ENCODE results near the gene MFRP. TPM values are rescaled to one million over a fixed set of nuclear protein-coding genes. Genes with fewer than 3 reads are reported as not detected.

The MFRP gene
- total RNA-seq, 1 donor from 2014 or later, result not detected

DNA sequence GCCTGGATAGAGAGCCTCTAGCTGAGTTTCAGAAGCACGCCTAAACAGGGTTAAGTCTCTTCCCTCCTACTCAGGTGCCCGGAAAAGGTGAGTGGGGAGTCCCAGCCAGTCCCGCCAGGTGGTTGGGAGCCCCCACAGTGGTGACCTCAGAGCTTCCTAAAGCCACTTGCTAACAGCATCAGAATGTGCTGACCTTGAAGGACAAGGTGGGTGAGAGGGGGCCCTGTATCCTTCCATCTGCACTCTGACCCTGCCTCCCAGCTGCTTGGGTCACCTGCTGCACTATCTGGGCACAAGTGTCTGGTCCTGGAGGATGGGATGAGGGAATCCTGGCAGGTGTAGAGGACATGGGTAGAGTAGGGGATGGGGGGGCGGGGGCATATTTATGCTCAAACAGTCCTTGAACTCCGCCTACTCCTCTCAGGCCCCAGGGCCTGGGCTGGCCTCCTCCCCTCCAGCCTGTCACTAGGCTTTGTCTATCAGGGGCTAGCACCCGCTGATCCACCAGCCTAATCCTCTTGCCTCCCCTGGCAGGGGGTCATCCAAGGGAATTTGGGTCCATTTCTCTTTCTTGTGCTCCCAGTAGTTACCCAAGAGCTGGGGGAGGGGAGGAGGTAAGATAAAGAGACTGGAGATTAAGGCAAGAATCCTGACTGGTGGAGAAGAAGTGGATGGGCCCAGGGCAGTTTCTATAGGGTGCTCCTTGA is 31.6 kb upstream of the MFRP start:
- peak; percentile 38 for DNase-seq
- H3K9me3 ChIP-seq, result no peaks in the 10 kb centered on the region
- H3K27me3 ChIP-seq, result no peaks in the 10 kb centered on the region
- H3K27ac ChIP-seq, result no peak overlapping the region
- ATAC-seq, result no peak
- intact Hi-C loops (cut with DNase I), result no loop called here
- no peaks in the 10 kb centered on the region for H3K36me3 ChIP-seq
- TF ChIP-seq, protein P1, sequence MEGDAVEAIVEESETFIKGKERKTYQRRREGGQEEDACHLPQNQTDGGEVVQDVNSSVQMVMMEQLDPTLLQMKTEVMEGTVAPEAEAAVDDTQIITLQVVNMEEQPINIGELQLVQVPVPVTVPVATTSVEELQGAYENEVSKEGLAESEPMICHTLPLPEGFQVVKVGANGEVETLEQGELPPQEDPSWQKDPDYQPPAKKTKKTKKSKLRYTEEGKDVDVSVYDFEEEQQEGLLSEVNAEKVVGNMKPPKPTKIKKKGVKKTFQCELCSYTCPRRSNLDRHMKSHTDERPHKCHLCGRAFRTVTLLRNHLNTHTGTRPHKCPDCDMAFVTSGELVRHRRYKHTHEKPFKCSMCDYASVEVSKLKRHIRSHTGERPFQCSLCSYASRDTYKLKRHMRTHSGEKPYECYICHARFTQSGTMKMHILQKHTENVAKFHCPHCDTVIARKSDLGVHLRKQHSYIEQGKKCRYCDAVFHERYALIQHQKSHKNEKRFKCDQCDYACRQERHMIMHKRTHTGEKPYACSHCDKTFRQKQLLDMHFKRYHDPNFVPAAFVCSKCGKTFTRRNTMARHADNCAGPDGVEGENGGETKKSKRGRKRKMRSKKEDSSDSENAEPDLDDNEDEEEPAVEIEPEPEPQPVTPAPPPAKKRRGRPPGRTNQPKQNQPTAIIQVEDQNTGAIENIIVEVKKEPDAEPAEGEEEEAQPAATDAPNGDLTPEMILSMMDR (IDR thresholded peaks at IDR 0.05), result no peak
- H3K4me1 ChIP-seq, result peaks cover 31% of the 10 kb centered on the region
- no peak overlapping the region for H3K4me3 ChIP-seq

DNA sequence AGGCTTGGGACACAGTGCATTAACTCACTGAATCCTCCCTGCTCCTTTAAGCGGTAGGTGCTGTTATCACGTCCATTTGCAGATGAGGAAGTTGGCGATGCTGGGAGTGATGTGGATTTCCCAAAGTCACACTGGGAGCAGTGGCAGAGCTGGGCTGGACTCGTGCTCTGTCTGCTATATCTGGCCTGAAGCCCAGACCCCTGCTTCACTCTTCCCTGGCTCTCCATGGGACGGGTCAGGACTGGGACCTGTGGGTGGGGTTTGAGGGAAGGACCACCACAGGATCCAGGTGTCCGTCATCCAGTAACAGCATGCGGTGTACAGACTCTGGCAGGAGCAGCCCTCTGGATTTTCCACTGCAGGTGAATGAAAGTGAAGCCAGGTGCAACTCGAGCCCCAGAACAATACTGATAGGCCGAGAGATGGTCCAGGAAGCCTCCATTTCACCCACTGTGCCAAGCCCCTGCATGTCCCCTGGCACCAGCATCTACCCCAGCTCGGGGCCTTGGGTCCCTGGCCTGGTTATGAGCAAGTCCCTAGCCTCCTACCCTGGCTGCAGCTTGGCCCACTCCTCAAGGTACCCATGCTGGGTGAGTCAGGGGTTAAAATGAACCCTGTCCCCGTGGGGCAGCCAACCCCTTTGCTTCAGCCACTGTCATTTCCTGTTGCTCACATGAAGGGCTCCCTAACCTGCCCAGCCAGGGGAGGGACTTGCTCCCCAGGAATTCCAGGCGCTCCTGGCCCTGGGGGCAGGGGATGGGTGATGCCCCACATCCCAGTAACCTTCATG is 30.8 kb upstream of the MFRP start:
- Histone ChIP-seq H3K4me1 (peaks cover 29% of the 10 kb centered on the region), H3K36me3 (no peaks in the 10 kb centered on the region), H3K9me3 (no peaks in the 10 kb centered on the region), H3K4me3 (no peak overlapping the region), H3K27ac (no peak overlapping the region), H3K27me3 (no peaks in the 10 kb centered on the region)
- TF ChIP-seq, protein P1 (IDR thresholded peaks at IDR 0.05), result no peak
- ATAC-seq (no peak), DNase-seq (peak; percentile 51)
- intact Hi-C loops (cut with DNase I), result no loop called here

DNA sequence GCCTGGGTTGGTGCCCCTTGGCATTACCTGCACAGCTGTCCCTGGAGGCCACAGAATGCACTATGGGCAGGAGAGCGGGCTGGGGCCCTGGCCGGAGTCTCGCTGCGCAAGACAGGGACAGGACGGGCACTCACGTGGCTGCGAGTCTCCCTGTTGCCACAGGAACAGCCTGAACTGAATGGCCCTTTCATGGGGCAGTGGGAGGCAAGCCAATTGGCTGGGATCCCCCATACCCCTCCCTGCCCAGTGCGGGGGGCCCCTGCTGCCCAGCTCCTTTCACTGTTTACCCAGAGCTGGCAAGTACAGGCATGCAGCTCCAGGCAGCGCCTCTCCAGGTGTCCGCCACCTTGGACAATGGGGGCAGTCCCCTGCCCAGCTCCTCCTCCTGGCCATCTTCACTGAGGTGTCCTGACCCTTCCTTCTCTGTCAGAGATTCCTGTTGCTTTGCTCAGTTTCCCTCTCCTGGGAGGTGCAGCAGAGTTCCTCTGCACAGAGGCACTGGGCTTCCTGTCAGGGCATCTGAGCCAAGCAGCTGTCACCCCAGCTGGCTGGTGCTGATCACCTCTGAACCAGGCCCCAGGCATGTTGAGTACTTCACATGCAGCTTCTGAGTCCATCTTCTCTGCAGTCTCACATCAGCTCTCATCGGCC is 29.8 kb upstream of the MFRP start:
- ATAC-seq (peak; percentile 29), DNase-seq (peak; percentile 76)
- Histone ChIP-seq H3K9me3 (no peaks in the 10 kb centered on the region), H3K27ac (peak overlapping the region; percentile 0), H3K27me3 (no peaks in the 10 kb centered on the region), H3K4me1 (peaks cover 25% of the 10 kb centered on the region), H3K4me3 (no peak overlapping the region), H3K36me3 (no peaks in the 10 kb centered on the region)
- intact Hi-C loops (cut with DNase I), result no loop called here
- TF ChIP-seq, protein P1 (IDR thresholded peaks at IDR 0.05), result no peak

DNA sequence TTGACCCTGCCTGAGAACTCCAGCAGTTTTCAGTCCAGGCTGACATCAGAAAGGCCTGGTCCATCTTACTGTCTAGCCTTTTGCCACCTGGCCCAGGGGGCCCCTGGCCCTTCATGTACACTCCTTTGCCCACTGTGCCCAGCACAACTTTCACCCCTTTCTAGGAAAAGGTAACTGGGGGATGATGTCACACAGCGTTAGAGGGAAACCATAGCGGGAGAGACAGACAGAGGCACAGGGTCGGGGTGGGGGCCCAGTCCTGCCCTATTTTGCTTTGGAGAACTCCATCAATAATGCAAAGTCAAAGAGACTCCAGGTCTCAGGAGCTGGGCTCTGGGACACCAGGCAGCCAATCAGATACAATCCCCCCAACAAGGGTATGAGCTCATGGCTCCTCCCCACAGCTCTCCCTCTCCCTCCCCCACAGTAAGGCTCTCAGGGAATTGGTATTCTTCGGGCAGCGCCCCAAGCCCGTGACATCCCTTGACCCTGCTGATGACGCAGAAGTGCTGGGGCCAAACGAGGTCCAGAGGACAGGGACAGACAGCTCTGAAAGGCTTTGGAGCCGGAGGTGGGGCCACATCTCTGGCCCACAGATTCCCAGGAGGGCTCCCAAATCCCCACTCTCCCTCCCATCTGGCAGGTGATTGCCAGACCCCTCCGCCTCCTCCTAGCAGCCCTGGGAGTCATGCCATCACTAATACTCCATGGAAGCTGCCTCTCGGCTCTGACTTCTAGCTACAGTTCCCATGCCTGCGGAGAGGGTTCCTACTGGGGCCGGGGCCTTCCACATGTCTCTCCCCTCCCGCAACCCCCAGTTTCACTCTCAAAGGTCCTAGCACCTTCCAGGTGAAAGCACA is 29.1 kb upstream of the MFRP start:
- peaks cover 22% of the 10 kb centered on the region for H3K4me1 ChIP-seq
- no peak overlapping the region for H3K4me3 ChIP-seq
- H3K27me3 ChIP-seq, result no peaks in the 10 kb centered on the region

More for the DNA sequence above, 29.1 kb upstream of the MFRP start:
- H3K9me3 ChIP-seq, result no peaks in the 10 kb centered on the region
- H3K36me3 ChIP-seq, result no peaks in the 10 kb centered on the region
- peak overlapping the region; percentile 0 for H3K27ac ChIP-seq
- ATAC-seq (peak; percentile 4), DNase-seq (peak; percentile 67)
- TF ChIP-seq, protein P1 (IDR thresholded peaks at IDR 0.05), result no peak
- intact Hi-C loops (cut with DNase I), result no loop called here

Data from upper lobe of right lung (tissue), 1 donor.